GM10248 (cell line): Measurements from ENCODE around the gene MSANTD1.

Experiments used
- CTCF ChIA-PET: fragments of 300-600 bp; sonication (Branson Sonifier 250); formaldehyde crosslinking; extraction: SDS; loops from one replicate; lab custom pipeline; 2021; ENCODE audit warnings: antibody characterized with exemption; lab: Yijun Ruan, JAX
- POLR2A ChIA-PET: fragments of 350-650 bp; sonication (Branson Sonifier 250); formaldehyde crosslinking; extraction: SDS; loops from one replicate; lab custom pipeline; 2020; ENCODE audit warnings: antibody characterized with exemption; lab: Yijun Ruan, JAX
- DNase-seq: peaks from one replicate; pipeline ENCODE4 v3.0.0; 2012; ENCODE audit errors: extremely low spot score
- CTCF ChIP-seq: IDR thresholded peaks from 2 replicates; pipeline ENCODE4 v1.5.1; 2012; ENCODE audit warnings: mild to moderate bottlenecking, low read depth; ENCODE audit errors: extremely low read depth, missing control alignments, control extremely low read depth

Gene MSANTD1

GRCh38 chr4:3210467-3210866 lies 38.5 kb upstream of the MSANTD1 start:
- TF ChIP-seq CTCF: no peak
- DNase-seq: no peak
- POLR2A ChIA-PET: no interaction called here
- CTCF ChIA-PET: interaction anchor here (0.9 to 2.5 kb wide), 3 partner anchors 8 to 103 kb away, joined by 4 to 9 read pairs (median 8); no protein-coding TSS in a partner anchor

- CTCF ChIA-PET: interaction anchor here (0.9 to 2.5 kb wide), 5 partner anchors 8 to 77 kb away, joined by 3 to 9 read pairs (median 3); no protein-coding TSS in a partner anchor
Observed at GRCh38 chr4:3211866-3212265, 37.1 kb upstream of the MSANTD1 start.

GRCh38 chr4:3212391-3213105 lies 36.4 kb upstream of the MSANTD1 start:
- ChIA-PET CTCF (interaction anchor here (2.5 kb wide), 1 partner anchor 10 kb away, joined by 9 read pairs; no protein-coding TSS in a partner anchor), POLR2A (no interaction called here)
- no peak for TF ChIP-seq CTCF
- DNase-seq: no peak

More at GRCh38 chr4:3211866-3212265, 37.1 kb upstream of the MSANTD1 start:
- no peak for TF ChIP-seq CTCF
- no peak for DNase-seq
- POLR2A ChIA-PET: no interaction called here

- ChIA-PET POLR2A (no interaction called here), CTCF (interaction anchor here (2.5 kb wide), 1 partner anchor 10 kb away, joined by 9 read pairs; no protein-coding TSS in a partner anchor)
- no peak for TF ChIP-seq CTCF
- DNase-seq: no peak
Observed at GRCh38 chr4:3213106-3213425, 35.9 kb upstream of the MSANTD1 start.

GRCh38 chr4:3213661-3214250 lies 35.2 kb upstream of the MSANTD1 start:
- no peak for DNase-seq
- no peak for TF ChIP-seq CTCF
- ChIA-PET CTCF (interaction anchor here (1.0 to 1.4 kb wide), 2 partner anchors 11 to 13 kb away, joined by 3 to 4 read pairs; no protein-coding TSS in a partner anchor), POLR2A (no interaction called here)

GRCh38 chr4:3215256-3215655 lies 33.7 kb upstream of the MSANTD1 start:
- POLR2A ChIA-PET: no interaction called here
- DNase-seq: no peak
- CTCF ChIA-PET: interaction anchor here (0.7 to 1.4 kb wide), 3 partner anchors 11 to 25 kb away, joined by 3 to 4 read pairs (median 3); no protein-coding TSS in a partner anchor
- no peak for TF ChIP-seq CTCF
